Forelimb muscle (tissue), 1 donor: ENCODE measurements around the gene ITPKB. TPM values are rescaled to one million over a fixed set of nuclear protein-coding genes. Genes with fewer than 3 reads are reported as not detected.
"Not testable (repeated sequence)": the region's sequence is repeated elsewhere in the genome, so short reads cannot be mapped to it uniquely, and the experiment has no call there.

ENCODE experiments used
- DNase-seq: peaks from one replicate; pipeline ENCODE4 v3.0.0-alpha.2; 2013; ENCODE audit warnings: low read depth
- polyA plus RNA-seq: library from polyadenylated mRNA; unstranded; fragments of 120-200 nt; gene quantifications from one replicate; pipeline ENCODE4 v1.2.1, GENCODE V29; 2013; ENCODE audit not compliant: insufficient read length

ITPKB gene
- 18.9 TPM for polyA plus RNA-seq

- DNase-seq: peak; percentile 79
Observed at GRCh38 chr1:226738995-226739695, at the start of gene ITPKB. Gene ITPKB, minus strand, starts transcription at chr1:226739282. Its CDS starts 1,824 bp downstream, at chr1:226737458.

DNA sequence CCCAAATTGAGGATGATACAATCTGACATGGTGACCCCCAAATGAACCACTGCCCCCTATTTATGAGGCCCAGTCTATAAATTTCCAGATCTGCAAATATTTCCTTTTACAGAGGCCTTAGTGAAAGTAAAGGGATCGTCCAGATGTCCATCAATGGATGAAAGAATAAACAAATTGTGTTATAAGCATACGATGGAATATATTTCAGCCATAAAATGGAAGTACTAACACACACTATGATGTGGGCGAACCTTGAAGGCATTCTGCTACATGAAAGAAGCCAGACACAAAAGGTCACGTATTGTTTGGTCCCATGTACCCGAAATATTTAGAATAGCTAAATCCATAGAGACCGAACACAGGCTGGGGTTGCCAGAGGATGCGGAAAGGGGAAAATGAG is 48.6 kb upstream of the ITPKB start:
- DNase-seq: no peak

DNA sequence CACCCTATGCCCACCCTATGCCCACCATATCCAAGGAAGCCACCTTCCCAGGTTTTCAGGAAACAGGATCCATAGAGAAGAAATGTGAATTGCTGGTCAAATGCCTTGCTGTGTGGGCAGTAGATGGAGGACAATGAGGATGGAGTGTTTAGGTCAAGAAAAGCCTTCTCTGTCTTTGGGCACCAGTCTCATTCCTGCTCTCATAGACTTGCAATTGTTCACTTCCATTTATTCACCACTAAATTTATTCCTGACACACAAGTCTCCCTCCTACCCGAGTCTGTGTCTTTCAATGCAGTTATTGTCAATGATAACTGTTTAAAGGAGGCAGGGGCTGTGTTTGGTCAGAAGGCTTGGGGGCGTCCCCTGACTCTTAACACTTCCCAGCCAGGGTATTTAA is 48.0 kb upstream of the ITPKB start:
- no peak for DNase-seq

DNA sequence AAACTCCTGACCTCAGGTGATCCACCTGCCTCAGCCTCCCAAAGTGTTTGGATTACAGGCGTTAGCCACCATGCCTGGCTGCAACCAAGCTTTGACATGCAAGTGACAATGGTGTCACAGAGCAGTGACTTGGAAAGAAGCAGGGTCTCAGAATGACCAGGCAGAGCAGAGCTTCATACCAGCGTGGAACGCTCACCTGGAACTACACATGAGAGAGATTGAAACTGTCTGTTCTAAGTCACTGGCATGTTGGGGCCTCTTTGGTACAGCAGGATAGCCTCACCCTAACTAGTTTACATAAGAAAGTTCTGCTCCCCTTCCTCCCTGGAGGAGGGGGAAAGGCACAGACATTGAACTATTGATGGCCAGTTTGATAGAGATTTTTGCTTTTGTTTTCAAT is 47.5 kb upstream of the ITPKB start:
- no peak for DNase-seq

DNA sequence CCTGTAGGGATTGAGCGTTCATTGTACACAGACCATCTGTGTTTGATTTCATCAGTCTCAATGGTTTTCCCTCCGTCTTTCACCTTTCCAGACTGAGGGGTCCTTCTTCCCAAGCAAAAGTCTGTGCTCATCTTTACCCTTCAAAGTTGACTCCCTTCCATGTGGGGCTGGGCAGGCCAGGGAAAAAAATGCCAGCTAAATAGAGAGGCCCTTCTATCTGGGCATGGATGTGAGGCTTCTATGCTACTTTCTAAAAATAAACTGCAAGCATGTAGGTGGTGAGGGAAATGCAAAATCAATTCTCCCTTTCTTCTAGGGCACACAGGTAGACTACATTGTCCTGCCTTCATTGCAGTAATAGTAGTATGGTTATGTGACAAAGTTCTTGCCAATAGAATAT is 46.7 kb upstream of the ITPKB start:
- no peak for DNase-seq

GRCh38 chr1:226784081-226785049 is 45.3 kb upstream of the ITPKB start:
- no peak for DNase-seq

- DNase-seq: no peak
Observed at GRCh38 chr1:226782845-226783601, 43.9 kb upstream of the ITPKB start.

DNA sequence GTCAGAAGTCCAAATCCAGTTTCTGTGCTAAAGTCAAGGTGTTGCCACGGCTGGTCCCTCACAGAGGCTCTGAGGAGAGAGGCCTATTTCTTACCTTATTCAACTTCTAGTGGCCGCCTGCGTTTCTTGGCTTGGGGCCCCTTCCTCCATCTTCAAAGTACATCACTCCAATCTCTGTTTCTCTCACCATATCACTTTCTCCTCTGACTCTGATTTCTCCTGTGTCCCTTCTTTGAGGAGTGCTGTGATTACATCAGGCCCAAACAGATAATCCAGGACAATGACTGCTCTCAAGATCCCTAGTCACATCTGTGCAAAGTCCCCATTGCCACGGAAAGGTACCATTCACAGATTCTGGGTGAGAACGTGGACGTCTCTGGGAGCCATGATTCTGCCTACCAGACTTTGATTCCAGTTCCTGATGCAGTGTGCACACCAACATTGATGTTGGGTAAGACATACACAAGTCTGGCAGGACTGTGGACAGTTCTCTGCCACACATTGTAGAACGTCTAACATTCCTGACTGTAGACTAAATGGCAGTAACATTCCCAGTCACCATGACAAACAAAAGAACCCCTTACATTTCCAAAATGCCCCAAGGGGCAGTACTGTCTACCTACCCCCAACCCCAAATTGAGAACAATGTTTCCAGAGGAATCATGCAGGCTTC is 43.0 kb upstream of the ITPKB start:
- DNase-seq: no peak

- DNase-seq: no peak
Observed at GRCh38 chr1:226779561-226779960, 40.5 kb upstream of the ITPKB start.

DNA sequence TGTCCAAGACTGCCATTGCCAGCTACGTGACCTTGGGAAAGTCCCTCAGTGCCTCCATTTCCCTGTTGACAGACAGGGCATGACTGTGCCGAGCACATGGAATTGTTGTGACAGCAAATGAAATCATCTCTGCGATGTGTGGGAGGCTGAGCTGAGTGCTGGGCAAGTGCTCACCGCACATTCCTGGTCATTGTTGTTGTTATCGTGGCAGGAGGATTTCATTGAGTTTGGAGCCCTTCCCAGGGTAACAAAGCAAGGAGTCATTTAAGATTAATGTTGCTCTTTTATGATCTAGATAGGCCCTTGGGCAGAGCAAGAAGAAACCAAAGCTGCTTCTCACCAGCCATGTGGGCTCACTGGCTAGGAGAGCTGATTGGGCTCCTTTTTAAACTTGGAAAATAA is 39.6 kb upstream of the ITPKB start:
- DNase-seq: no peak

DNA sequence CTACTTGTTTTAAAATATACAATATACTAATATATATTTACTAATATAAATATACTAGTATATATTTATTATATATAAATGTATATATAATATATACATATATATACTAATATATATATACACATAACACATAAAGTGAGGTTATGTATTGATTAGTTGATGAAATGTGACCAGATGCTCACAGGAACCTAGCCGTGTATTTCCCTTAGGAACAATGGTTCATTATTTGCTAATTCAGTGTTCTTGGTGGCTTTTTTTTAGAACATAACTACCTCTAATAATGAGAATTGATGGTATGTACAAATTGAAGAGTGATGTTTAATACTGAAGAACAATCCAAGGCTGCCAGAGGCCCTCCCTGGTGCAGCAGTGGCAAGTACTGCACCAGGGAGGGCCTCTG is 37.9 kb upstream of the ITPKB start:
- DNase-seq: no peak

GRCh38 chr1:226776066-226776465 is 37.0 kb upstream of the ITPKB start:
- no peak for DNase-seq

- no peak for DNase-seq
Observed at GRCh38 chr1:226772446-226773139, 33.5 kb upstream of the ITPKB start.

DNA sequence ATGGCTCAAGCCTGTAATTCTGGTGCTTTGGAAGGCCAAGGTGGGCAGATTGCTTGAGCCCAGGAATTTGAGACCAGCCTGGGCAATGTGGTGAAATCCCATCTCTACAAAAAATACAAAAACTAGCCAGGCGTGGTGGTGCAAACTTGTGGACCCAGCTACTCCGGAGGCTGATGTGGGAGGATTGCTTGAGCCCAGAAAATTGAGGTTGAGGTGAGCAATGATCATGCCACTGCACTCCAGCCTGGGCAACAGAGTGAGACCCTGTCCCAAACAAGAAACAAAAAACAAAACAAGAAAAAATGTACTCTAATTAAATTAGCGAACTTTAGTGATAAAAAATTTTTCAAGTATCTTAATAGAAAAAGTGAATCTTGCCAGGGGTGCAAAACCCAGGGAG is 28.1 kb upstream of the ITPKB start:
- DNase-seq: not testable (repeated sequence)

DNA sequence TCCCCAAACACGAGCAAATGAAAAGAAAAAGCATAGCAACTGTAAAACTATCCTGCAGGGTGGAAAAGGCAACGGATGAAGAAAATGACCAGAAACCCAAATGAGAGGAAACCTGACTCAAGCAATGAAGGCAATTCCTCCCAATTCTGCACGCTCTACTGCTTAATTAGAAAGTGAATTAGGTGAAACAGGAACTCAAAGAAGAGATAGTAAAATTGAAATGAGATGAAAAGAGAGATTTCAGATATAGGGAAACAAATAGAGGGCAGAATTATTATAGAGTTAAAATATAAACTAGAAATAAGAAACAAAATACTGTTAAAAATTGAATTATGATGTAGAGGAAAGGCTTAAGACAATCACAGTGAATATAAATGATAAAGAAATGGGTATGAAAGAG is 27.5 kb upstream of the ITPKB start:
- no peak for DNase-seq

DNA sequence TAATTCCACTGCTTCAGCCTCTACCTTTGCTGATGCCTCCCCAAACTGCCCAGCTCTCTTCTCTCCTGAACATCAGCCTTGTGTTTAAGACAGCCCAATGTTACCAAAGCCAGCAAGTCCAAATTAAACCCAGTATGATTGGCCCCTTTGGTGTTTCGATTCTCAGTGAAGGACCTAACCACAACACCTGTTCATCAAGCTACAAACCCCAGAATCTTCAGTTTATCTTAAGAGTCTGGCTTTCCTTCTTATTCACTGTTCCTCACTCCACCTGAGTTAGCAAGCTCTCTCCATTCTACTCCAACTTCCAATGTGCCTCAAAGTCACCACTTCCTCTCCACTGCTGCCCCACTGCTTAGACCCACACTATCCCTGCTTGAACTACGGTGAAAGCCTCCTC is 25.5 kb upstream of the ITPKB start:
- DNase-seq: no peak

DNA sequence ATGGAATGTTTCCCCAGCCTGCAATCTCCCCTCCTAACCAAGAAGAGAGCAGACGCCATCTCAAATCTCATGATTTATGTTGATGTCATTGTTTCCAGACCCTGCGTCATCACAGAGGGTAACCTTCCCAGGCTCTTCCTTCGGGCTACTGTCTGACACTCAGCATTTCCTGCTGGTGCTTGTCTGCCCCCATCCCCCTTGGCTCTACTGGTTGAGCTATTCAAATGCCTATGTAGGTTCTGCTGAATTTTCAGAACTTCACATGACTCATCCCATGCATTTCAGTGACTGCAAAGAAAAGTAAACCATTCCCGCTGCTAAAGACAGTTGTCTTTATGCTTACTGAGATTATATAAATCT is 24.8 kb upstream of the ITPKB start:
- DNase-seq: no peak

DNA sequence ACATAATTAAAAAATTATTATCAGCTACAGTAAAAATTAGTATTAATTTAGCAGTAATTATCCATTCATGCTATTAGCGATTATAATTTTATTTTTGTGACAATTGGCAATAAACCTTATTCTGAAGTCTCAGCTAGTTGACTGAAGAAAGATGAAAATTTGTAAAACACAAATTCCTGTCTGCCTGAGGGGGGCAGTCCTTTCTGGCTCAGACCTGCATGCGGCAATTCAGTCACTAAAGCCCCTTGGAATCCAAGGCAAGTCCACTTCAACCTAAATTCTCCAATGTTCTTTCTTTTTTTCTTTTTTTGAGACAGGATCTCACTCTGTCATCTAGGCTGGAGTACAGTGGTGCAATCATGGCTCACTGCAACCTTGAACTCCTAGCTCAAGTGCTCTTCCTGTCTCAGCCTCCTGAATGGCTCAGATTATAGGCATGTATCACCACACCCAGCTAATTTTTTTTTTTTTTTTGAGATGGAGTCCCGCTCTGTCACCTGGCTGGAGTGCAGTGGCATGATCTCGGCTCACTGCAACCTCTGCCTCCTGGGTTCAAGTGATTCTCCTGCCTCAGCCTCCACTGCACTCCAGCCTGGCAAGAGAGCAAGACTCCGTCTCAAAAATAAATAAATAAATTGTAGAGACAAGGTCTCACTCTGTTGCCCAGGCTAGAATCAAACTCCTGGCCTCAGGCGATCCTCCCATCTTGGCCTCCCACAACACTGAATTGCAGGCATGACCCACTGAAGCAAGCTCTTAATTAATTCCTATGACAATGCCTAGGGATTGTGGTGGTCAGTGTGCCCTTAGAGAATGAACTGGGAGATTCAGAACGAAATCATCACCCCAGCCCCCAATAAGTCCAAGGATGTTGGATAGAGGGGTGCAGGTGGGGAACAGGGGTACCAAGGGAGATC is 24.2 kb upstream of the ITPKB start:
- no peak for DNase-seq

DNA sequence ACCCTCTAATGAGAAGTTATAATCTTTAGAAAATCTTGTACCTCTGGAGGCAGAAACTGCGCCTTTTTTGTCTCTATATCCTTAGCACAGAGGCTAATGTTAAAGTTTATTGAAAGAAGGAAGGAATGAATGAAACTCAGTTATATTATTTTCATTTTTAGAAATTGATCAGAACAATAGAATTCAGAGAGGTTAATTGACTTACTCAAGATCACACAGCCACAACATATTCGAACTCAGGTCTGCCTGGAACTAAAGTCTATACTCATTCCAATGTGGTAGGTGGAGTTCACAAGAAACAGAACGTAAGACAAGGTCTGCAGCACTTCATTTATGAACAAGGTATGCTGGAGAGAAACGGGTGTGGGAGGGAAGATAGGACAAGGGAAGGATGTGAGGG is 23.0 kb upstream of the ITPKB start:
- no peak for DNase-seq

DNA sequence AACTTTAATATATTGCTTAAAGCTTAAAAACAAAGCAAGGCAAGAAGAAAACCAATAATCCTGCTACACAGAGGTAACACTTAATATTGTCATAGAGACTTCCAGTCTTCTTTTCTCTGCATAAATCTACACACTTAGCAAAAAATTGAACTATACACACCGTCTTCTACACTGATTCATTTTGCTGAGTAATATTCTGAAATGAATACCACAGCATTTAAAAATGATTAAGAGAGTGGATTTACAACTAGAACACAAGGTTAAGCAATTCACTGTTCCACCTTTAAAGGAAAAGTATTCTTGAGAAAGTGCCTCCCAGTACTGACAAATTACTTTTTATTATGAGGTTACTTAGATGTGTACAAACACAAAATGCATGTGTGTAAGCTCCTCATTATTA is 22.2 kb upstream of the ITPKB start:
- no peak for DNase-seq
